SK-N-SH (cell line): ENCODE measurements around the gene SLC25A38.

ENCODE experiments used
- EP300 ChIP-seq, 2 experiments: IDR thresholded peaks; 2 replicates each; pipeline versions ENCODE4 v1.4.0 to v1.6.1; 2012; ENCODE audit warnings: borderline replicate concordance in 1 of 2, low read depth in 1 of 2, low read length in 1 of 2
- EZH2phosphoT487 ChIP-seq: fragments of 200-600 bp; sonication (generic); IDR thresholded peaks from 2 replicates; pipeline ENCODE4 v1.6.1; 2017; ENCODE audit warnings: low read depth, mixed run types, mild to moderate bottlenecking, antibody characterized with exemption, moderate library complexity, borderline replicate concordance
- POLR2AphosphoS5 ChIP-seq: IDR thresholded peaks from 2 replicates; pipeline ENCODE4 v1.6.1; 2012; ENCODE audit warnings: low read depth, low read length
- RAD21 ChIP-seq: IDR thresholded peaks from 2 replicates; pipeline ENCODE4 v1.6.1; 2012; ENCODE audit warnings: mild to moderate bottlenecking, low read length
- RCOR1 ChIP-seq: fragments of 150-350 bp; IDR thresholded peaks from 2 replicates; pipeline ENCODE4 v1.6.1; 2017; ENCODE audit warnings: antibody characterized with exemption, low read length
- RXRA ChIP-seq: IDR thresholded peaks from 2 replicates; pipeline ENCODE4 v1.4.0; 2012; ENCODE audit warnings: low read depth, mild to moderate bottlenecking, borderline replicate concordance
- TF ChIP-seq, protein P1 (sequence below): fragments of 200-600 bp; sonication (generic); IDR thresholded peaks from 2 replicates; pipeline ENCODE4 v1.6.1; 2017; ENCODE audit warnings: antibody characterized with exemption, mild to moderate bottlenecking, moderate library complexity

DNA sequence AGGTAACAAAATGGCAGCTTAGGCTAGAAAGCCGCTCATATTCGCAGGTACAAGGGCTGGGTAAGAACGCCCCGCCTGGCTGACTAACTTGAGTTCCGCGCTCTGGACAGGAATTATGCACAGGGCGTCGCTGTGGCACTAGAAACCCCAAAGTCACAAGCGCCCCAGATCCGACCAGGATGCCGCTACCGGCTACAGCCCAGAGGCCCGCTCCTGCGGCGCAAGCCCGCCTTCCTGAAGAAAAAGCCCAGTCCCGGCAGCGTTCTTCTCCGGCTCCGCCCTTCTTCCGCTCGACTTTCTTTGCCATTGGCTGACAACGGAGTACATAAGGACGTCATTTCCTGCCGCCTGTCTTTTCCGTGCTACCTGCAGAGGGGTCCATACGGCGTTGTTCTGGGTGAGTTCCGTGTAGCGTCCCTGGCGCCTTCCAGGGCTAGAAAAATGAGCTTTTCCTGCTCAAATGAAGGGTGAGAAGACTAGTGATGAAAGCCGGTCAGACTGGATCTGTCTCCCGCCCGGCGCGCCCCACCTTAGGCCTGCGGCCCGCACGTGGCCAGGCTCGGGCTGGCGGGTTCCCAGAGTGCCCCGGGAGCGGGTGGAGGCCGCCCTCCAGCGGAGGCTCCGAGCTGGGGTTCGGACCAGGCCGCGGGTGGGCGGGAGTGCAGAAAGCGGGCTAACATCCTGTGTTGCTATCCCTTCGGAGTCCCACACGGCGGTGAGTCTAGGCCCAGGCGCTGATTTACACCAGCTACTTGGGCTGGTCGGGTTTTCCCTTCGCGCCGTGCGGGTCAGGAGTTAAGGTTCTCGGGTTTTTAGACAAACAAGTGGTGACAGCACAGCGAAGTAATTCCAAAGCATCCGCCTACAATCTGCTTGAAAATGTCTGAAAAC is 23.4 kb downstream of the SLC25A38 start, which contains the start of gene RPSA:
- no peak for TF ChIP-seq RCOR1
- TF ChIP-seq RAD21: peak; percentile 41
- no peak for TF ChIP-seq RXRA
- TF ChIP-seq EP300 (IDR thresholded peaks at IDR 0.05; ENCODE audit: borderline replicate concordance in 1 of 2, low read depth in 1 of 2, low read length in 1 of 2): no peak
- no peak for TF ChIP-seq EZH2phosphoT487
- peak; percentile 99 for TF ChIP-seq POLR2AphosphoS5
- TF ChIP-seq, protein P1, sequence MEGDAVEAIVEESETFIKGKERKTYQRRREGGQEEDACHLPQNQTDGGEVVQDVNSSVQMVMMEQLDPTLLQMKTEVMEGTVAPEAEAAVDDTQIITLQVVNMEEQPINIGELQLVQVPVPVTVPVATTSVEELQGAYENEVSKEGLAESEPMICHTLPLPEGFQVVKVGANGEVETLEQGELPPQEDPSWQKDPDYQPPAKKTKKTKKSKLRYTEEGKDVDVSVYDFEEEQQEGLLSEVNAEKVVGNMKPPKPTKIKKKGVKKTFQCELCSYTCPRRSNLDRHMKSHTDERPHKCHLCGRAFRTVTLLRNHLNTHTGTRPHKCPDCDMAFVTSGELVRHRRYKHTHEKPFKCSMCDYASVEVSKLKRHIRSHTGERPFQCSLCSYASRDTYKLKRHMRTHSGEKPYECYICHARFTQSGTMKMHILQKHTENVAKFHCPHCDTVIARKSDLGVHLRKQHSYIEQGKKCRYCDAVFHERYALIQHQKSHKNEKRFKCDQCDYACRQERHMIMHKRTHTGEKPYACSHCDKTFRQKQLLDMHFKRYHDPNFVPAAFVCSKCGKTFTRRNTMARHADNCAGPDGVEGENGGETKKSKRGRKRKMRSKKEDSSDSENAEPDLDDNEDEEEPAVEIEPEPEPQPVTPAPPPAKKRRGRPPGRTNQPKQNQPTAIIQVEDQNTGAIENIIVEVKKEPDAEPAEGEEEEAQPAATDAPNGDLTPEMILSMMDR: peak; percentile 37
